ENCODE data around the gene ARMC2. TPM values are rescaled to one million over a fixed set of nuclear protein-coding genes. Genes with fewer than 3 reads are reported as not detected.
"Not testable (repeated sequence)": the region's sequence is repeated elsewhere in the genome, so short reads cannot be mapped to it uniquely, and the experiment has no call there.

Gene ARMC2
- total RNA-seq, 1 experiment from 2014 or later, result 3.8 TPM

DNA sequence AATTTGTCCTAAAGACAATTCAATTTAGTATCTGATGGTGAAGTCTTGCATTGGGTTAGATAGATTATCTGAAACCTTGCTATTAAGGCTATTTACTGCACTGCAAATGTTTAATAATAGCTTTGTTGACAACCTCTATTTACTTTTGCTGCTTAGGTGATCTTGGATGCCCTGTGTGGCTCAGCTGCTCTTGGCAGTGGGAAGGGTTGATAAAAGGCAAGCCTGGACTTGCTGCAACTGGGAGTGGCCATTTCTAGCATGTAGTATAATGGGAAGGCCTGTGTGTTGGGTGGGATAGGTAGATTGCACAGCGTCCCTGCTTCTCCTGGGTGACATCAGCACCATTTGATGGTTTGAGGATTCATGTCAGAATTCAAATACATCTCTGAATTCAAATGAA lies 49.1 kb downstream of the ARMC2 start:
- H3K9me3 ChIP-seq (replicated peaks), result no peaks in the 10 kb centered on the region
- H3K27ac ChIP-seq, result no peak overlapping the region
- no peaks in the 10 kb centered on the region for H3K27me3 ChIP-seq
- no peak overlapping the region for H3K4me3 ChIP-seq
- H3K36me3 ChIP-seq, result no peaks in the 10 kb centered on the region
- DNase-seq, result peak; percentile 31 to 50
- H3K4me1 ChIP-seq, result peaks cover 8% of the 10 kb centered on the region; the same call in 1 of the 2 replicates

DNA sequence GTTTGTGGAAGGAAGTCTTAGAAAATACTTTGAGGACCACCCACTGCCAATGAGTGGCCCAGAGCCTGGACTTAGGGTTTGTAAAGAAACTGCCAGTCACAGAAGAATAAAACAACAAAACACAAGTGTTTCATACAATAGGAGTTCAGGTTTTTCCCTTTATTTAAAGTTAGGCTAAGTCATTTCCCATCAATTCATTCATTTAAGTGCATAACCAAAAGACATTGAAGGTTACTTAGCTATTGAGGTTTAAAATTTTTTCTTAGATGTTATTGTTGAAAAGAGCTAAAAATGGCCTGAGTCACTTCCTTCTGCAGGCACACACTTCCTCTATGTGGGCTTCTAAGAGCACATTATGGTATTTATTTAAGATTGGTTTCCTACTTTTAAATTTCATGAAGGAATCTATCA lies 54.2 kb downstream of the ARMC2 start:
- no peaks in the 10 kb centered on the region for H3K4me1 ChIP-seq
- H3K27me3 ChIP-seq, result no peaks in the 10 kb centered on the region
- no peak overlapping the region for H3K27ac ChIP-seq
- H3K4me3 ChIP-seq, result no peak overlapping the region
- H3K9me3 ChIP-seq (replicated peaks), result no peaks in the 10 kb centered on the region
- H3K36me3 ChIP-seq, result no peaks in the 10 kb centered on the region
- DNase-seq, result no peak

DNA sequence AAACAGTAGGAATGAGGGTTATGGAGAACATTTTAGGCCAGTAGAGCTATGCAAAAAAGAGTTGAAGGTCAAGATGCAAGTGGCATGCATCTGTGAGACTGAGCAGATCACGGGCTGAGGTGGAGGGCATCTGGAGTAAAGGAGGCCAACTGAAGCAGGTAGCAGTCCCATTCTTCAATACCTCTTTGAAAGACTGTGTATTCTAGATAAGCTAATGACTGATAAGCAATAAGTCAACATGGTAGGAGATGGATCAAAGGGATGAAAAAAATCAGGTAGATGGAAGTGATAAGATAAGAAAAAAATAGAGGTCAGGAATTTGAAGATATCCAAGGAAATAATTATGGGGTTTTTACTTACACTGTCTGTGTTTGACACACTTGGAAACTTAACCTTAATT lies 55.6 kb downstream of the ARMC2 start:
- no peak for DNase-seq
- H3K27ac ChIP-seq, result no peak overlapping the region
- H3K9me3 ChIP-seq (replicated peaks), result no peaks in the 10 kb centered on the region
- no peaks in the 10 kb centered on the region for H3K4me1 ChIP-seq
- H3K36me3 ChIP-seq, result no peaks in the 10 kb centered on the region
- H3K27me3 ChIP-seq, result no peaks in the 10 kb centered on the region
- no peak overlapping the region for H3K4me3 ChIP-seq

DNA sequence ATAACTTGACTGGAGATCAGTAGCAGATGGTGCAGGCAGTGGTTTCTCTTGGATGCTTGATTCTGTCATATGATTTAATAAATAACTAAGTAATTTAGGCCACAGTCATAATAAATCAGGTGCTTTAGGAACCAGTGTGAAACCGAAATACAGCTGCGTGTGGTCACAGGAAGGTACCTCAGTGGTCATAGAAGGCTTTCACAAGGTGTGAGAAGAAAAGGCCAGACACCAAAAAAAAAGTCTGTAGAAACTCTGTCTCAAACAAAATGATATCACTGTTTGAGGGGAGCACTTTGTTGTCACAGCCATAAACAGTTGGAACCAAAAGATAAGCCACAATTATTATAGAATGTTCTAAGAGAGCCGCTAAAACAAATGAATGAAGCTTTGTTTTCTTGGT lies 56.5 kb downstream of the ARMC2 start:
- Histone ChIP-seq H3K4me1 (no peaks in the 10 kb centered on the region), H3K4me3 (no peak overlapping the region), H3K36me3 (no peaks in the 10 kb centered on the region), H3K9me3 (replicated peaks) (no peaks in the 10 kb centered on the region), H3K27me3 (no peaks in the 10 kb centered on the region), H3K27ac (no peak overlapping the region)
- no peak for DNase-seq

DNA sequence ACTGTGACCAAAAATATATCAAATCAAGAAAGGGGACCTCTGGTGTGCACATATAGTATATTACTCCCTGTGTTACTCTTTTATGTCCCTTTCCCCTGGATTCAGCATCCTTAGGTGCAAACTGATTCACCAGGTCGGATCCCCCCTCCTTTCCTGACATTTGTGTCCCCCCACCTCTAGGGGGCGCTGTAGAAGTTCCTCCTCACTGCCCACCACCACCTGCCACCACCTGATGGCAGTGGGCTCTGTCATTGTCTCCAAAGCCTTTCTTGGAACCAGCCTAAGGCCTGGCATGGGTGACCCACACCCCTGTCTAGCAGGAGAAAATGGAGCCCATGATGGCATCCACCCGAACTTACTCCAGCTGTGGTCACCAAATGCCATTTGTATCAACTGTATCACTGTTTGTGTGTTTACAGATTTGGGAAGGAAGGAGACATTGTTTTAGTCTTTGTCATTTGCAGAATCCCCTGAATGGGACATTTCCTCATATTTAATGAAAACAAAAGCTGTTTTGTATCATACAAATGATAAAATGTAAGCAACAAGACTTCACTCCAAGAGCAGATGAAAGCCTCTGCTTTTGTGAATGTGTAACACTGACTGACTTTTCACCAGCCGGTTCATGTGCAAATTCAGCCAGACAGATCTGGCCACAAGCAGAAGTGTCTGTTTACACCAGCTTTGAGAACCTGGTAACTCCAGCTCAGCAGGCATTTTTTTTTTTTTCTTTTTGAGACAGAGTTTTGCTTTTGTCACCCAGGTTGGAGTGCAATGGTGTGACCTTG lies 66.2 kb downstream of the ARMC2 start:
- Histone ChIP-seq H3K27ac (no peak overlapping the region), H3K4me1 (no peaks in the 10 kb centered on the region), H3K27me3 (0 out of 2 replicates have a peak, but pooled peaks cover 3% of the 10 kb centered on the region), H3K36me3 (no peaks in the 10 kb centered on the region), H3K4me3 (no peak overlapping the region), H3K9me3 (replicated peaks) (no peaks in the 10 kb centered on the region)
- DNase-seq, result peak; percentile 40 to 61

DNA sequence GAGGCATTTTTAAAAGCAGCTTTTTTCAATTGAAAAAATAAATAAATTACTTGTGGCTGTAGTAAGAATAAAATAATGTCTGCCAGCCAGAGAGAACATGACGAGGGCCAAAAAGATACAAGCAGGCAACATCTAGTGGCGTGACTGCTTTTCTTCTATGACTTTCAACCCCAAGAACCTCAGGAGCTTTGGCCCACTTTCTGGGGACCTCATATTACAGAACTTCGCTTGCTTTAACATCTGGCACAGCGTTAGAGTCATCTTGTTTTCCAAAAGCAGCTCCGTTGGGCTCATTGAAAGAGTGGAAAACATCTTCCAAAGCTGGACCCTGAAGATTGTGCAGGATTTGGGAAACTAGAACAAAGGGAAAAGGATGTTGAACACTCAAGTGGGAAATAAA lies 67.0 kb downstream of the ARMC2 start:
- no peaks in the 10 kb centered on the region for H3K4me1 ChIP-seq
- no peaks in the 10 kb centered on the region for H3K36me3 ChIP-seq

DNA sequence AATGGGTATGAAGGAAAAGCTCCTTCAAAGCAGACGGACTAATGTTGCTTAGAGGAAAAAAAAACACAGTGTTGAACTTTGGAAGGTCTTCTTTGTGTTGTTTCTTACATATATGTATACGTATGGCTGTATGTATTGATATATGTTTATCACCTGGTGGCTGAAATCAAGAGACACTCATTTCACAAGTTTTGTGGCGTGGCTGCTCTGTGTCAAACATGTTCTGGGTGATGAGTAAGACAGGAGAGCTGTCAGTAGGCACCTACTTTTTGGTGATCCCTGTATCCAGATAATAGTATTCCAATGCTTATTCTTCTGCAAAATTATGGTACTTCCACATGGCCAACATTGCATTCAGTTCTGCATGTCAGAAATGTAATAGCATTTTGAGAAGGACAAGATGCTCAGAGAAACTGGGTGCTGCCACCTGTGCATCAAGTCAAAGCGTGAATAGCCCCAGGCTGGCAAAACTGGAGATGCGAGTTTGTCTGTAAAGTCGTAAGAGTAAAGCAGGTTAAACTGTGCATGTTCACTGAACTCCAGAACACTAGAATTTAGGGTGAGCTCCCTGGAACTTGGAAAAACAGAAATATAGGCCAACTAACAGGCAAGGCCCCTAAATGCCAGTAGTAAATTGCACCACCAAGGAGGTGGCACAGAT lies 67.9 kb downstream of the ARMC2 start:
- Histone ChIP-seq H3K27ac (no peak overlapping the region), H3K36me3 (no peaks in the 10 kb centered on the region), H3K4me1 (no peaks in the 10 kb centered on the region), H3K27me3 (0 out of 2 replicates have a peak, but pooled peaks cover 3% of the 10 kb centered on the region), H3K9me3 (replicated peaks) (no peaks in the 10 kb centered on the region), H3K4me3 (no peak overlapping the region)
- no peak for DNase-seq

More for the DNA sequence above, 67.0 kb downstream of the ARMC2 start:
- Histone ChIP-seq H3K9me3 (replicated peaks) (no peaks in the 10 kb centered on the region), H3K27me3 (0 out of 2 replicates have a peak, but pooled peaks cover 3% of the 10 kb centered on the region), H3K4me3 (no peak overlapping the region), H3K27ac (no peak overlapping the region)
- DNase-seq, result no peak

DNA sequence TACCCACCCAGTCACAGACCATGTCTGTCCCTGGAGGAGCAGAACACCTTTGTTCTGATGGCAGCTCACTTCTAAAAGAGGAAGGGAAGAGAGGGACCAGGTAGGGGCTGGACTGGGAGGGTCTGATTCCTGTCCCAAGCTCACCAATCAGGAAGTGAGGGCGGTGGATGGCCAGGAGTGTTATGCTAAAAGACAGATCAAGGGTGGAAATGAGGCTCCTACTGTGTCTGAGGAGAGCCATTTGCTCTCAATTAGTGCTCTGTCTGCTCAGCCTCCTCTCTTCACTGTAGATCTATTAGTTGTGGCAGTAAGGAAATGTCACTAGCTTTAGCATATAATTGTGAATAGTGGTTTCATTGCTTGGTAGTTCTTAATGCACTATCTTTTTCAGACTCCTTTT lies 72.5 kb downstream of the ARMC2 start:
- Histone ChIP-seq H3K27ac (no peak overlapping the region), H3K27me3 (no peaks in the 10 kb centered on the region), H3K9me3 (replicated peaks) (no peaks in the 10 kb centered on the region), H3K4me3 (no peak overlapping the region), H3K4me1 (no peaks in the 10 kb centered on the region), H3K36me3 (no peaks in the 10 kb centered on the region)
- DNase-seq, result no peak

DNA sequence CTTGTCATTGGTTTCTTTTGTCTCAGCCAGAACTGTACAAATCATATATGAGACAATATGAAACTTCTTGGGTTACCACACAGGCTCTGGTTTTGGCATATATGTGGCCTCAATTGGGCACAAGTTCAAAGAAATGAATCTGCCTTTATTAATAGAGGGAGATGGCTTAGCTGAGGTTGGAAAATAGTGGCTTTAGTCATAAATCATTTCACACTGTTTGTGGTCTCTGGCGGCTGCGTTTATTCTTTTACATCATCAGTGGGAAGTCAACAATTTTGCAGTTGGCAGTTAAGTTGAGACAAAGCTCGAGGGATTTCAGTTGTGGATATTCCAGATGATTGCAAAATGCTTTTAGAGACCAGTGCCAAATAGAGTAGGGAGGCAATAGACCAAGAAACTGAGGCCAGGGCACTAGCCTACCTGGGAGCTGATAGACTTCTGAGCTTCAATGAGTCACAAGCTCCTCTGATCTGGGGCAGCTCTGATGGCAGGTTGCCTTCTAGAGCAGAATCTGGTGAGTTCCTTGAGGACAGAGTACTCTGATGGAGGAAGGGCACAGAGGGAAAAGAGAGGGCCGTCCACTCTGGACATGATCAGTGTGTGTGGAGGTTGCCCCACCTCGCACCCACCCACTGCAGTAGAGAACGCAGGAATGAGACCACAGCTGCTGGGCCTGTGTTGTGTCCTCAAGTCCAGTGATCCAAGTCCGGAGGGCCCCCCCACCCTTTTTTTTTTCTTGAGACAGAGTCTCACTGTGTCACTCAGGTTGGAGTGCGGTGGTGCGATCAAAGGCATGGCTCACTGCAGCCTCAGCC lies 73.5 kb downstream of the ARMC2 start:
- no peaks in the 10 kb centered on the region for H3K9me3 ChIP-seq (replicated peaks)
- no peak for DNase-seq
- no peaks in the 10 kb centered on the region for H3K27me3 ChIP-seq
- no peaks in the 10 kb centered on the region for H3K4me1 ChIP-seq
- no peak overlapping the region for H3K4me3 ChIP-seq
- H3K27ac ChIP-seq, result no peak overlapping the region
- H3K36me3 ChIP-seq, result no peaks in the 10 kb centered on the region

DNA sequence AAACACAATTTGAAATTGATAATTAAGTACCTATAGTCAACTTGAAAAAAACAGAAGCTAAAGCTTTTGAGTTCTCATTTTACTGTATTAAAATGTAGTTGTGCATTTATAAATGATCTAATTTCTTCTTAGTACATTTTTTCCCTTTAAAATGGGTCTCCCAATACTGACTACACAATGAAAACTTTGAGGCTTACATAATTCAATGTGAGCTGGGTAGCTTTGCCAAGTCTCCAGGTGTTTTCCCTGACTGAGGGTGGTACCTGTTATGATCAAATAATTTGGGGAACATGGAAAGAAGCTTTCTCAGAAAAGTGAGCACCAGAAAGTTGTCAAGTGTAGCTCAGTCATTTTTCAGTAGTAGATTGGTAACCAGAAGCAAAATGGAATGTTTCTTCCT lies 74.3 kb downstream of the ARMC2 start:
- Histone ChIP-seq H3K27me3 (no peaks in the 10 kb centered on the region), H3K4me3 (no peak overlapping the region), H3K4me1 (no peaks in the 10 kb centered on the region), H3K36me3 (no peaks in the 10 kb centered on the region), H3K9me3 (replicated peaks) (no peaks in the 10 kb centered on the region), H3K27ac (no peak overlapping the region)
- no peak for DNase-seq

DNA sequence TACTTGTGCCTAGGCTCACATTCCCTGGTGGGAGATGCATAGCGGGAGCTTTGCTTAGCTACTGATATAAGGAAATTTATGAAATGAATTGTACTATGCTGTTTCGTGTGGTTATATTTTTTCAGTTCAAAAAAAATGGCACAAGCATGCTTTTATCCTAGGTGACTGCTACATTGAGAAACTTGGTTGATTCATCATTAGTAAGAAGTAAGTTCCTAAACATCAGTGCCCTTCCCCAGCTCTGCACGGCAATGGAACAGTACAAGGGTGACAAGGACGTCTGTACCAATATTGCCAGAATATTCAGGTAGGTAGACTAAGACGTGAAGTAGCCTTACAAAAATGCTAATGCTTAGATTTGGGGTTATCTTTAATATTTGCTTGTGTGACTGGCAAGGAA lies 79.7 kb downstream of the ARMC2 start:
- no peak for DNase-seq
- H3K4me1 ChIP-seq, result no peaks in the 10 kb centered on the region
- no peak overlapping the region for H3K27ac ChIP-seq
- no peak overlapping the region for H3K4me3 ChIP-seq
- no peaks in the 10 kb centered on the region for H3K27me3 ChIP-seq
- no peaks in the 10 kb centered on the region for H3K9me3 ChIP-seq (replicated peaks)
- no peaks in the 10 kb centered on the region for H3K36me3 ChIP-seq

DNA sequence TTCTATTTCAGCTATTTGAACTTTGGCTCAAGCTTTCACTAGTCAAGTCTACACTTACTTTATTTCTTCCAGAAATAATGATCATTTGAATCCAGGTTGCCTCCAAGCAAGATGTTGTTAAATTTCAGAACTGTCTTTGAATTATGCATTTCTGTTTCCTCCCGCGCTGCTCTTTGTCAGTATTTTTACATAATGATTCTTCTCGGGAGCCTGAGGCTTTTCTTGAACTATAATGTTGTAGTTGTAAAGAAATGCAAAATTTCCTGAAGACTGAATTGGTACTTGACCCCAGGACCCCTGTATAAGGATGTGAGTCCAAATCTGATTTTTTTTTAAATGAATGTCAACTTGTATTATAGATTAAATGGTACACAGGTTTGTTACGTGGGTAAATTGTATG lies 80.4 kb downstream of the ARMC2 start:
- Histone ChIP-seq H3K4me1 (no peaks in the 10 kb centered on the region), H3K27me3 (no peaks in the 10 kb centered on the region), H3K4me3 (no peak overlapping the region), H3K27ac (no peak overlapping the region), H3K9me3 (replicated peaks) (no peaks in the 10 kb centered on the region; the same call in 1 of the 2 replicates), H3K36me3 (no peaks in the 10 kb centered on the region)
- no peak for DNase-seq

DNA sequence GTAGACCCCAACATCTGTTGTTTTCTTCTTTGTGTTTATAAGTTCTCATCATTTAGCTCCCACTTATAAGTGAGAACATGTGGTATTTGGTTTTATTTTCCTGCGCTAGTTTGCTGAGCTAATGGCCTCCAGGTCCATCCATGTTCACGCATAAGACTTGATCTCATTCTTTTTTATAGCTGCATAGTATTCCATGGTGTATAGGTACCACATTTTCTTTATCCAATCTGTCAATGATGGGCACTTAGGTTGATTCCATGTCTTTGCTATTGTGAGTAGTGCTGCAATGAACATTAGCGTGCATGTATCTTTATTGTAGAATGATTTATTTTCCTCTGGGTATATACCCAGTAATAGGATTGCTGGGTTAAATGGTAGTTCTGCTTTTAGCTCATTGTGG lies 82.9 kb downstream of the ARMC2 start:
- H3K4me3 ChIP-seq; H3K4me1 ChIP-seq; H3K27ac ChIP-seq; DNase-seq; H3K9me3 ChIP-seq (replicated peaks); H3K36me3 ChIP-seq; H3K27me3 ChIP-seq: not testable (repeated sequence)

DNA sequence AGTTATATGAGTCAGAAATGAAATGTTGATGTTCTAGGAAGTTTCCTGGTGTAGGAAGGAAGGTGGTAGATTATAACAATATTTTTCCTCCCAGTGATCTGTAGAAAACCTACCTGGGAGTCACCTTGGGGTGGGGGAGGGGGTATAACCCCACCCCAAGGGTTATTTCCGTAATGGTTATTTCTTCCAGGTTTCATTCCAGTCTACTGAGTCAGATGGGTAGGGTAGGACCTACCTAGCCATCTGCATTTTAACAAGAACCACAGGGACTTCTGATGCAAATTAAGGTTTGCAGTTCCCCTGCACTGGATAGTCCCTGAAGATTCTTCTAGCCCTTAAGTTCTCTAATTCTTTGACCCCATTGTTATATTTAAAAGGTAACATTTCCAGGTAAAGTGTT lies 88.9 kb downstream of the ARMC2 start:
- Histone ChIP-seq H3K27me3 (no peaks in the 10 kb centered on the region), H3K4me1 (no peaks in the 10 kb centered on the region), H3K27ac (no peak overlapping the region), H3K36me3 (no peaks in the 10 kb centered on the region), H3K4me3 (no peak overlapping the region), H3K9me3 (replicated peaks) (no peaks in the 10 kb centered on the region; the same call in 1 of the 2 replicates)
- no peak for DNase-seq

DNA sequence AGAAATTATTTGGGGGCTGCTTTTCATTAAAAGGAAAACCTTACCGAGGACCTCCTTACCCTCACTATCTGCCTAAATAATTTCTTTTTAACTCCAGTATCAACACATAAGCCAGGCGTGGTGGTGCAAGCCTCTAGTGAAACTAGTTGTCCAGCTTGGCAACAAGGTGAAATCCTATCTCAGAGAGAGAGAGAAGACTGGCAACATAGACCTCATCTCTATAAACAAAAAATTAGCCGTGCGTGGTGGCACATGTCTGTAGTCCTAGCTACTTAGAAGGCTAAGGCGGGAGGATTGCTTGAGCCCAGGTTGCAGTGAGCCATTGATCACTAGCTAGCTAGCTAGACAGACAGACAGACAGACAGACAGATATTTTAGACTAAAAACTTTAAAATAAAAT lies 92.5 kb downstream of the ARMC2 start:
- no peaks in the 10 kb centered on the region for H3K9me3 ChIP-seq (replicated peaks)
- no peak overlapping the region for H3K4me3 ChIP-seq
- no peak for DNase-seq
- H3K36me3 ChIP-seq, result no peaks in the 10 kb centered on the region
- no peaks in the 10 kb centered on the region for H3K27me3 ChIP-seq
- peaks cover 15% of the 10 kb centered on the region for H3K4me1 ChIP-seq
- no peak overlapping the region for H3K27ac ChIP-seq
